OCI-LY7 (cell line): ENCODE measurements around the gene MTFMT.

Source experiments
- EZH2phosphoT487 ChIP-seq: fragments of 200-600 bp; sonication (generic); IDR thresholded peaks from 2 replicates; pipeline ENCODE4 v1.6.1; 2018; ENCODE audit warnings: low read depth, borderline replicate concordance, mild to moderate bottlenecking, mixed run types, antibody characterized with exemption, low read length, moderate library complexity, mixed read lengths
- TF ChIP-seq, protein P1 (sequence below): fragments of 200-600 bp; sonication (generic); conservative IDR thresholded peaks from 2 replicates; pipeline ENCODE4 v1.5.1; 2014; ENCODE audit warnings: mild to moderate bottlenecking, antibody characterized with exemption, low read length, moderate library complexity, mixed read lengths

GRCh38 chr15:65067645-65068402 lies 38.4 kb upstream of the MTFMT start, which contains the start of gene RASL12:
- TF ChIP-seq, protein P1, sequence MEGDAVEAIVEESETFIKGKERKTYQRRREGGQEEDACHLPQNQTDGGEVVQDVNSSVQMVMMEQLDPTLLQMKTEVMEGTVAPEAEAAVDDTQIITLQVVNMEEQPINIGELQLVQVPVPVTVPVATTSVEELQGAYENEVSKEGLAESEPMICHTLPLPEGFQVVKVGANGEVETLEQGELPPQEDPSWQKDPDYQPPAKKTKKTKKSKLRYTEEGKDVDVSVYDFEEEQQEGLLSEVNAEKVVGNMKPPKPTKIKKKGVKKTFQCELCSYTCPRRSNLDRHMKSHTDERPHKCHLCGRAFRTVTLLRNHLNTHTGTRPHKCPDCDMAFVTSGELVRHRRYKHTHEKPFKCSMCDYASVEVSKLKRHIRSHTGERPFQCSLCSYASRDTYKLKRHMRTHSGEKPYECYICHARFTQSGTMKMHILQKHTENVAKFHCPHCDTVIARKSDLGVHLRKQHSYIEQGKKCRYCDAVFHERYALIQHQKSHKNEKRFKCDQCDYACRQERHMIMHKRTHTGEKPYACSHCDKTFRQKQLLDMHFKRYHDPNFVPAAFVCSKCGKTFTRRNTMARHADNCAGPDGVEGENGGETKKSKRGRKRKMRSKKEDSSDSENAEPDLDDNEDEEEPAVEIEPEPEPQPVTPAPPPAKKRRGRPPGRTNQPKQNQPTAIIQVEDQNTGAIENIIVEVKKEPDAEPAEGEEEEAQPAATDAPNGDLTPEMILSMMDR, result no peak
- TF ChIP-seq EZH2phosphoT487, result no peak
